NCI-H1048 (cell line): Measurements from ENCODE around the gene DOK7.

Source experiments
- DNase-seq: peaks from one replicate; lab custom pipeline; 2025; lab: John Stamatoyannopoulos, UW

The DOK7 gene

GRCh38 chr4:3487861-3488260 lies 24.8 kb downstream of the DOK7 start:
- no peak for DNase-seq

GRCh38 chr4:3488820-3489219 lies 25.7 kb downstream of the DOK7 start:
- no peak for DNase-seq

- no peak for DNase-seq
Measured at GRCh38 chr4:3489451-3489962, 26.4 kb downstream of the DOK7 start.

- DNase-seq: no peak
Measured at GRCh38 chr4:3491681-3492405, 28.7 kb downstream of the DOK7 start.

- DNase-seq: no peak
Measured at GRCh38 chr4:3492741-3493719, 29.9 kb downstream of the DOK7 start.

GRCh38 chr4:3493720-3494461 lies 30.8 kb downstream of the DOK7 start:
- DNase-seq: no peak

- DNase-seq: no peak
Measured at GRCh38 chr4:3494462-3494871, 31.4 kb downstream of the DOK7 start.

- DNase-seq: no peak
Measured at GRCh38 chr4:3495204-3495975, 32.3 kb downstream of the DOK7 start.

- DNase-seq: no peak
Measured at GRCh38 chr4:3496021-3496420, 32.9 kb downstream of the DOK7 start.

GRCh38 chr4:3497095-3497494 lies 34.0 kb downstream of the DOK7 start:
- no peak for DNase-seq

GRCh38 chr4:3497523-3498389 lies 34.6 kb downstream of the DOK7 start:
- no peak for DNase-seq

- no peak for DNase-seq
Measured at GRCh38 chr4:3498407-3498806, 35.3 kb downstream of the DOK7 start.

- no peak for DNase-seq
Measured at GRCh38 chr4:3498901-3499510, 35.9 kb downstream of the DOK7 start.

GRCh38 chr4:3499710-3500109 lies 36.6 kb downstream of the DOK7 start:
- no peak for DNase-seq

- no peak for DNase-seq
Measured at GRCh38 chr4:3500111-3500510, 37.0 kb downstream of the DOK7 start.

- DNase-seq: no peak
Measured at GRCh38 chr4:3500634-3501101, 37.6 kb downstream of the DOK7 start.

- DNase-seq: no peak
Measured at GRCh38 chr4:3501126-3501824, 38.2 kb downstream of the DOK7 start.

GRCh38 chr4:3501825-3502425 lies 38.8 kb downstream of the DOK7 start:
- no peak for DNase-seq
